IMR-90 (cell line): Measurements from ENCODE around the gene DPF3.

Experiments
- CHD1 ChIP-seq: IDR thresholded peaks from 2 replicates; pipeline ENCODE4 v1.6.1; 2012; ENCODE audit warnings: low read depth, low read length, improper control_type of control experiment
- MXI1 ChIP-seq: IDR thresholded peaks from 2 replicates; pipeline ENCODE4 v1.6.1; 2012; ENCODE audit warnings: low read depth, mild to moderate bottlenecking, low read length, moderate library complexity, borderline replicate concordance
- NFE2L2 ChIP-seq: fragments of 150-350 bp; IDR thresholded peaks from 2 replicates; pipeline ENCODE4 v1.6.1; 2016; ENCODE audit warnings: low read depth, mild to moderate bottlenecking, low read length
- POLR2A ChIP-seq: IDR thresholded peaks from 2 replicates; pipeline ENCODE4 v1.6.1; 2012; ENCODE audit warnings: mild to moderate bottlenecking, low read depth, low read length
- RAD21 ChIP-seq: IDR thresholded peaks from 2 replicates; pipeline ENCODE4 v1.6.1; 2012; ENCODE audit warnings: low read length, improper control_type of control experiment
- RCOR1 ChIP-seq: IDR thresholded peaks from 2 replicates; pipeline ENCODE4 v1.6.1; 2012; ENCODE audit warnings: mild to moderate bottlenecking, low read length, improper control_type of control experiment; ENCODE audit not compliant: insufficient replicate concordance
- TF ChIP-seq, protein P1 (sequence below): conservative IDR thresholded peaks from 2 replicates; pipeline ENCODE4 v1.5.1; 2012; ENCODE audit warnings: mild to moderate bottlenecking, low read depth, low read length, improper control_type of control experiment

DNA sequence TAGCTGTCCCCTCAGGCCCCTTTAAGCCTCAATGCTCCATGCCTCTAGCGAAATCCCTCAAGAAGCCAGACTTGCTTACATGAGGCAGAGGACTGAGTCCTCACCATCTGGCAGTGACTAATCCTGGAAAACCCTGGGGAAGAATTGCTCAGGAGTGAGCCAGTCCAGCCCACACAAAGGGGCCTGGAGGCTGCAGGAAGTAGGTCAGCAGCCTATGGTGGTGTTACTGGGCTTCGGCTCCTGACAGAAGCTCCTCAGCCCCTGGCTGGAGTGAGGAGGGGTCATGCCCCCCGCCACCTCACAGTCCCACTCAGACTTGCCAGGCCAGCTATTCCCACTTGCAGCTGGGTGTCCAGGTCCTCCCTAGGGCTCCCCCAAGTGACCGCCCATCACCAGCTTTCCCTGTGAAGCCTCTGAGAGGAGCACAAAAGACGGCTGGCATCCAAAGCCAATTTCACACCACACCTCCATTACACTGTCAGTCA is 250.5 kb downstream of the DPF3 start:
- TF ChIP-seq, protein P1, sequence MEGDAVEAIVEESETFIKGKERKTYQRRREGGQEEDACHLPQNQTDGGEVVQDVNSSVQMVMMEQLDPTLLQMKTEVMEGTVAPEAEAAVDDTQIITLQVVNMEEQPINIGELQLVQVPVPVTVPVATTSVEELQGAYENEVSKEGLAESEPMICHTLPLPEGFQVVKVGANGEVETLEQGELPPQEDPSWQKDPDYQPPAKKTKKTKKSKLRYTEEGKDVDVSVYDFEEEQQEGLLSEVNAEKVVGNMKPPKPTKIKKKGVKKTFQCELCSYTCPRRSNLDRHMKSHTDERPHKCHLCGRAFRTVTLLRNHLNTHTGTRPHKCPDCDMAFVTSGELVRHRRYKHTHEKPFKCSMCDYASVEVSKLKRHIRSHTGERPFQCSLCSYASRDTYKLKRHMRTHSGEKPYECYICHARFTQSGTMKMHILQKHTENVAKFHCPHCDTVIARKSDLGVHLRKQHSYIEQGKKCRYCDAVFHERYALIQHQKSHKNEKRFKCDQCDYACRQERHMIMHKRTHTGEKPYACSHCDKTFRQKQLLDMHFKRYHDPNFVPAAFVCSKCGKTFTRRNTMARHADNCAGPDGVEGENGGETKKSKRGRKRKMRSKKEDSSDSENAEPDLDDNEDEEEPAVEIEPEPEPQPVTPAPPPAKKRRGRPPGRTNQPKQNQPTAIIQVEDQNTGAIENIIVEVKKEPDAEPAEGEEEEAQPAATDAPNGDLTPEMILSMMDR: peak; percentile 25; the same call in 1 of the 2 replicates
- TF ChIP-seq RCOR1 (peak; percentile 76), POLR2A (no peak), CHD1 (no peak), NFE2L2 (no peak), RAD21 (0 out of 2 replicates have a peak, but pooled peaks have one; percentile 4), MXI1 (0 out of 2 replicates have a peak, but pooled peaks have one; percentile 30)
